K562 (cell line): Measurements from ENCODE around the gene BID.

Source experiments
- FOXJ3 ChIP-seq: sonication (generic); formaldehyde crosslinking; IDR thresholded peaks from 2 replicates; pipeline ENCODE4 v1.4.0; 2020; ENCODE audit warnings: mild to moderate bottlenecking, missing genetic modification reagents
- SMAD2 ChIP-seq: fragments of 150-350 bp; IDR thresholded peaks from 2 replicates; pipeline ENCODE4 v1.6.1; 2014; ENCODE audit warnings: low read depth, mild to moderate bottlenecking, low read length
- ZFX ChIP-seq: sonication (generic); formaldehyde crosslinking; IDR thresholded peaks from 2 replicates; pipeline ENCODE4 v1.8.0; 2022; ENCODE audit warnings: mild to moderate bottlenecking, missing genetic modification reagents, moderate library complexity
- TF ChIP-seq, protein P1 (sequence below), 3 experiments: IDR thresholded peaks in 2 of 3; conservative IDR thresholded peaks in 1 of 3; 2 replicates each; pipeline ENCODE4 v1.5.1; 2011 to 2012; ENCODE audit warnings: low read length in 3 of 3, mild to moderate bottlenecking in 3 of 3, control low read depth in 2 of 3, improper control_type of control experiment in 1 of 3, inconsistent platforms in 1 of 3, low read depth in 1 of 3, mixed read lengths in 1 of 3, moderate library complexity in 1 of 3; ENCODE audit not compliant: insufficient read depth in 2 of 3
- TF ChIP-seq, protein P2 (sequence below): fragments of 450-650 bp; IDR thresholded peaks from one replicate; pipeline ENCODE4 v1.6.1; 2018; ENCODE audit warnings: mild to moderate bottlenecking, moderate library complexity; ENCODE audit not compliant: partially characterized antibody

DNA sequence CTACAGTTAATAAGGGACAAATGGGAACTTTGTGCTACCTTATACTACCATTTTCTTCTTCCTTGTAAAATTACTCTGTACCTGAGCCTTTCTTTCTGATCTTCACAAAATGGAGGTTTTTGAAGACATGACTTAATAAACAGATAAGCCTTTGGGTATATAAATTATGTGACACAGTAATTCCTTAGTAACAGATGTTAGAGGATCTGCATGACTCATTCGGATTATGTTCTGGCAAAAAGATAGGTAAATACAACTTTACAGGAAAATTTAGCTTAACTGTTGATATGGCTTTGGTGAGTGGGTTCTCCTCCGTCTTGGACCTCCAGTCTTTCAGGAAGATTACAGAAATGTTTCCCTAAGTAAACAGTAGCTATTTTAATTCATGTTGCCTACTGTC lies 61.8 kb downstream of the BID start:
- TF ChIP-seq SMAD2 (no peak), ZFX (CRISPR knock-in tag) (no peak), FOXJ3 (CRISPR knock-in tag) (no peak)
- TF ChIP-seq, protein P1, sequence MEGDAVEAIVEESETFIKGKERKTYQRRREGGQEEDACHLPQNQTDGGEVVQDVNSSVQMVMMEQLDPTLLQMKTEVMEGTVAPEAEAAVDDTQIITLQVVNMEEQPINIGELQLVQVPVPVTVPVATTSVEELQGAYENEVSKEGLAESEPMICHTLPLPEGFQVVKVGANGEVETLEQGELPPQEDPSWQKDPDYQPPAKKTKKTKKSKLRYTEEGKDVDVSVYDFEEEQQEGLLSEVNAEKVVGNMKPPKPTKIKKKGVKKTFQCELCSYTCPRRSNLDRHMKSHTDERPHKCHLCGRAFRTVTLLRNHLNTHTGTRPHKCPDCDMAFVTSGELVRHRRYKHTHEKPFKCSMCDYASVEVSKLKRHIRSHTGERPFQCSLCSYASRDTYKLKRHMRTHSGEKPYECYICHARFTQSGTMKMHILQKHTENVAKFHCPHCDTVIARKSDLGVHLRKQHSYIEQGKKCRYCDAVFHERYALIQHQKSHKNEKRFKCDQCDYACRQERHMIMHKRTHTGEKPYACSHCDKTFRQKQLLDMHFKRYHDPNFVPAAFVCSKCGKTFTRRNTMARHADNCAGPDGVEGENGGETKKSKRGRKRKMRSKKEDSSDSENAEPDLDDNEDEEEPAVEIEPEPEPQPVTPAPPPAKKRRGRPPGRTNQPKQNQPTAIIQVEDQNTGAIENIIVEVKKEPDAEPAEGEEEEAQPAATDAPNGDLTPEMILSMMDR (IDR thresholded peaks at IDR 0.05 in 2 of 3, conservative IDR thresholded peaks at IDR 0.05 in 1 of 3; ENCODE audit: insufficient read depth in 2 of 3, low read depth in 1 of 3, low read length in 3 of 3) = no peak
- TF ChIP-seq, protein P2, sequence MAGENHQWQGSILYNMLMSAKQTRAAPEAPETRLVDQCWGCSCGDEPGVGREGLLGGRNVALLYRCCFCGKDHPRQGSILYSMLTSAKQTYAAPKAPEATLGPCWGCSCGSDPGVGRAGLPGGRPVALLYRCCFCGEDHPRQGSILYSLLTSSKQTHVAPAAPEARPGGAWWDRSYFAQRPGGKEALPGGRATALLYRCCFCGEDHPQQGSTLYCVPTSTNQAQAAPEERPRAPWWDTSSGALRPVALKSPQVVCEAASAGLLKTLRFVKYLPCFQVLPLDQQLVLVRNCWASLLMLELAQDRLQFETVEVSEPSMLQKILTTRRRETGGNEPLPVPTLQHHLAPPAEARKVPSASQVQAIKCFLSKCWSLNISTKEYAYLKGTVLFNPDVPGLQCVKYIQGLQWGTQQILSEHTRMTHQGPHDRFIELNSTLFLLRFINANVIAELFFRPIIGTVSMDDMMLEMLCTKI = no peak
